CD4-positive, alpha-beta T cell treated with Interferon alpha-2 for 1 hour (primary cell): ENCODE data around the gene MSI2.

Experiments used
- DNase-seq, 2 donors: peaks; one replicate each; pipeline ENCODE4 v3.0.0-alpha.2; 2020 to 2022

Gene MSI2

GRCh38 chr17:57401556-57402488 lies 145.5 kb downstream of the MSI2 start:
- DNase-seq = no peak

- DNase-seq = no peak
These were observed 146.4 kb downstream of the MSI2 start for GRCh38 chr17:57402681-57403180.

- no peak for DNase-seq
These were observed 146.9 kb downstream of the MSI2 start for GRCh38 chr17:57403236-57403635.

- no peak for DNase-seq
These were observed 147.8 kb downstream of the MSI2 start for GRCh38 chr17:57404073-57404472.

GRCh38 chr17:57404795-57405490 lies 148.6 kb downstream of the MSI2 start:
- DNase-seq = no peak

- no peak for DNase-seq
These were observed 149.3 kb downstream of the MSI2 start for GRCh38 chr17:57405491-57406072.

GRCh38 chr17:57406131-57406980 lies 150.0 kb downstream of the MSI2 start:
- DNase-seq = no peak

- no peak for DNase-seq
These were observed 150.6 kb downstream of the MSI2 start for GRCh38 chr17:57406981-57407286.

- DNase-seq = no peak
These were observed 151.2 kb downstream of the MSI2 start for GRCh38 chr17:57407287-57408070.

GRCh38 chr17:57408071-57408811 lies 151.9 kb downstream of the MSI2 start:
- DNase-seq = peak; percentile 5 to 10

GRCh38 chr17:57410169-57410568 lies 153.8 kb downstream of the MSI2 start:
- DNase-seq = no peak

GRCh38 chr17:57412520-57413096 lies 156.3 kb downstream of the MSI2 start:
- DNase-seq = no peak

- DNase-seq = no peak
These were observed 157.7 kb downstream of the MSI2 start for GRCh38 chr17:57413848-57414651.

GRCh38 chr17:57415751-57416207 lies 159.5 kb downstream of the MSI2 start:
- no peak for DNase-seq

- DNase-seq = no peak
These were observed 160.0 kb downstream of the MSI2 start for GRCh38 chr17:57416369-57416768.

GRCh38 chr17:57417956-57418355 lies 161.6 kb downstream of the MSI2 start:
- no peak for DNase-seq

- DNase-seq = no peak
These were observed 162.3 kb downstream of the MSI2 start for GRCh38 chr17:57418463-57419246.

GRCh38 chr17:57419940-57420550 lies 163.7 kb downstream of the MSI2 start:
- DNase-seq = no peak
